Smooth muscle cell (in vitro differentiated cells): Measurements from ENCODE around the gene ZNF524. TPM values are rescaled to one million over a fixed set of nuclear protein-coding genes. Genes with fewer than 3 reads are reported as not detected.

ENCODE experiments used
- DNase-seq: peaks from one replicate; lab custom pipeline; 2025; ENCODE audit not compliant: unreplicated experiment; lab: John Stamatoyannopoulos, UW
- H2AFZ ChIP-seq: fragments of 200-600 bp; sonication (generic); 2 replicates; pipeline ENCODE4 v1.6.0; 2016; ENCODE audit warnings: antibody characterized with exemption, low read depth, mild to moderate bottlenecking
- H3F3A ChIP-seq: fragments of 200-600 bp; sonication (generic); 2 replicates; pipeline ENCODE4 v1.6.0; 2017; ENCODE audit warnings: antibody characterized with exemption, low read depth
- H3K27ac ChIP-seq: fragments of 200-600 bp; sonication (generic); 2 replicates; pipeline ENCODE4 v1.5.1; 2016; ENCODE audit warnings: low read depth, mild to moderate bottlenecking
- H3K27me3 ChIP-seq: fragments of 200-600 bp; sonication (generic); 2 replicates; pipeline ENCODE4 v1.6.1; 2016; ENCODE audit warnings: low read depth, mild to moderate bottlenecking
- H3K36me3 ChIP-seq: fragments of 200-600 bp; sonication (generic); 2 replicates; pipeline ENCODE4 v1.5.1; 2016; ENCODE audit warnings: low read depth
- H3K4me1 ChIP-seq: fragments of 200-600 bp; sonication (generic); 2 replicates; pipeline ENCODE4 v1.5.1; 2016; ENCODE audit warnings: low read depth
- H3K4me2 ChIP-seq: fragments of 200-600 bp; sonication (generic); 2 replicates; pipeline ENCODE4 v1.6.0; 2016; ENCODE audit warnings: mild to moderate bottlenecking
- H3K4me3 ChIP-seq: fragments of 200-600 bp; sonication (generic); 2 replicates; pipeline ENCODE4 v1.5.1; 2016; ENCODE audit warnings: mild to moderate bottlenecking
- H3K79me2 ChIP-seq: fragments of 200-600 bp; sonication (generic); 2 replicates; pipeline ENCODE4 v1.6.0; 2016; ENCODE audit warnings: low read depth, mild to moderate bottlenecking
- H3K9ac ChIP-seq: fragments of 200-600 bp; sonication (generic); 2 replicates; pipeline ENCODE4 v1.6.0; 2016; ENCODE audit warnings: low read depth
- H3K9me3 ChIP-seq: fragments of 200-600 bp; sonication (generic); replicated peaks from 2 replicates; pipeline ENCODE4 v1.5.1; 2016; ENCODE audit warnings: low read depth
- H4K20me1 ChIP-seq: fragments of 200-600 bp; sonication (generic); 2 replicates; pipeline ENCODE4 v1.6.0; 2016; ENCODE audit warnings: low read depth
- CTCF ChIP-seq: fragments of 200-600 bp; sonication (generic); IDR thresholded peaks from 2 replicates; pipeline ENCODE4 v1.5.1; 2017; ENCODE audit warnings: borderline replicate concordance, mild to moderate bottlenecking, antibody characterized with exemption; ENCODE audit not compliant: insufficient read depth, poor library complexity, severe bottlenecking
- WGBS: methylation state at CpG from one replicate; pipeline ENCODE4 v1.1.7; 2016; ENCODE audit warnings: low lambda C conversion rate; 5-methylcytosine and 5-hydroxymethylcytosine counted together
- polyA plus RNA-seq: library from polyadenylated mRNA; unstranded; fragments of >200 nt; fragmentation: Nextera tagmentation; extraction: Ambion mirVana; gene quantifications from 2 replicates; pipeline ENCODE4 v1.2.1, GENCODE V29; 2016
- total RNA-seq: library from RNA; depleted of rRNA; stranded (reverse); fragments of >200 nt; gene quantifications from 2 replicates; pipeline ENCODE4 v1.2.3, GENCODE V29; 2014

Gene ZNF524
- total and polyA plus RNA-seq, 2 experiments from 2014 or later, result 13.3 to 16.3 TPM

- 90% methylated on average over 8 of the region's 8 CpGs for WGBS
- Histone ChIP-seq H3F3A (peaks cover 5% of the 10 kb centered on the region), H3K4me2 (no peak overlapping the region), H2AFZ (no peak overlapping the region), H4K20me1 (no peaks in the 10 kb centered on the region), H3K27me3 (no peaks in the 10 kb centered on the region), H3K79me2 (no peaks in the 10 kb centered on the region), H3K9me3 (no peaks in the 10 kb centered on the region), H3K9ac (no peak overlapping the region), H3K36me3 (no peaks in the 10 kb centered on the region), H3K4me1 (peaks cover 9% of the 10 kb centered on the region), H3K27ac (no peak overlapping the region), H3K4me3 (no peak overlapping the region)
- DNase-seq, result no peak
- TF ChIP-seq CTCF, result no peak
Measured at GRCh38 chr19:55588738-55589137, 11.3 kb upstream of the ZNF524 start.

GRCh38 chr19:55590109-55590508 lies 10.0 kb upstream of the ZNF524 start:
- Histone ChIP-seq H3K9me3 (no peaks in the 10 kb centered on the region), H3K9ac (no peak overlapping the region), H3F3A (no peaks in the 10 kb centered on the region), H3K79me2 (no peaks in the 10 kb centered on the region), H3K27me3 (no peaks in the 10 kb centered on the region), H3K4me3 (no peak overlapping the region), H3K4me2 (no peak overlapping the region), H4K20me1 (no peaks in the 10 kb centered on the region), H3K36me3 (no peaks in the 10 kb centered on the region), H3K27ac (no peak overlapping the region), H3K4me1 (peaks cover 9% of the 10 kb centered on the region), H2AFZ (no peak overlapping the region)
- no peak for TF ChIP-seq CTCF
- no peak for DNase-seq
- WGBS, result 70% methylated on average over 7 of the region's 7 CpGs

- H3K4me1 ChIP-seq, result peaks cover 7% of the 10 kb centered on the region
- no peak for TF ChIP-seq CTCF
- H3K79me2 ChIP-seq, result no peaks in the 10 kb centered on the region
- no peak for DNase-seq
- no peak overlapping the region for H2AFZ ChIP-seq
- no peaks in the 10 kb centered on the region for H3K36me3 ChIP-seq
- WGBS, result 80% methylated on average over 10 of the region's 10 CpGs
- H3K27me3 ChIP-seq, result no peaks in the 10 kb centered on the region
- no peaks in the 10 kb centered on the region for H3K9me3 ChIP-seq
- no peaks in the 10 kb centered on the region for H4K20me1 ChIP-seq
- no peak overlapping the region for H3K27ac ChIP-seq
- H3K4me3 ChIP-seq, result no peak overlapping the region
- H3F3A ChIP-seq, result no peaks in the 10 kb centered on the region
- no peak overlapping the region for H3K9ac ChIP-seq
- H3K4me2 ChIP-seq, result no peak overlapping the region
Measured at GRCh38 chr19:55590617-55591016, 9.5 kb upstream of the ZNF524 start.

GRCh38 chr19:55591555-55591954 lies 8.5 kb upstream of the ZNF524 start:
- Histone ChIP-seq H3F3A (no peaks in the 10 kb centered on the region), H3K79me2 (no peaks in the 10 kb centered on the region), H3K4me3 (no peak overlapping the region), H3K27me3 (no peaks in the 10 kb centered on the region), H3K9ac (no peak overlapping the region), H3K9me3 (no peaks in the 10 kb centered on the region), H3K36me3 (no peaks in the 10 kb centered on the region), H2AFZ (no peak overlapping the region), H3K4me2 (no peak overlapping the region), H3K27ac (no peak overlapping the region), H4K20me1 (no peaks in the 10 kb centered on the region), H3K4me1 (no peaks in the 10 kb centered on the region)
- no peak for TF ChIP-seq CTCF
- no peak for DNase-seq
- 92% methylated on average over 7 of the region's 10 CpGs for WGBS
